Hepatocyte (in vitro differentiated cells): ENCODE measurements around the gene ECHS1. TPM values are rescaled to one million over a fixed set of nuclear protein-coding genes. Genes with fewer than 3 reads are reported as not detected.
"Not testable (repeated sequence)": the region's sequence is repeated elsewhere in the genome, so short reads cannot be mapped to it uniquely, and the experiment has no call there.

ENCODE experiments used
- DNase-seq: peaks from one replicate; pipeline ENCODE4 v3.0.0-alpha.2; 2016; ENCODE audit warnings: low spot score
- H2AFZ ChIP-seq: fragments of 200-600 bp; sonication (generic); 2 replicates; pipeline ENCODE4 v1.6.0; 2016; ENCODE audit warnings: antibody characterized with exemption, mild to moderate bottlenecking
- H3K27ac ChIP-seq: fragments of 200-600 bp; sonication (generic); 2 replicates; pipeline ENCODE4 v1.5.1; 2016; ENCODE audit warnings: mild to moderate bottlenecking
- H3K27me3 ChIP-seq: fragments of 200-600 bp; sonication (generic); 2 replicates; pipeline ENCODE4 v1.6.1; 2016
- H3K36me3 ChIP-seq: fragments of 200-600 bp; sonication (generic); replicated peaks from 2 replicates; pipeline ENCODE4 v1.5.1; 2016; ENCODE audit warnings: low read depth; ENCODE audit not compliant: insufficient read depth
- H3K4me1 ChIP-seq: fragments of 200-600 bp; sonication (generic); 2 replicates; pipeline ENCODE4 v1.5.1; 2016; ENCODE audit warnings: mild to moderate bottlenecking, moderate library complexity; ENCODE audit not compliant: insufficient read depth
- H3K4me2 ChIP-seq: fragments of 200-600 bp; sonication (generic); 2 replicates; pipeline ENCODE4 v1.6.0; 2016
- H3K4me3 ChIP-seq: fragments of 200-600 bp; sonication (generic); 2 replicates; pipeline ENCODE4 v1.5.1; 2016; ENCODE audit warnings: mild to moderate bottlenecking
- H3K79me2 ChIP-seq: fragments of 200-600 bp; sonication (generic); 2 replicates; pipeline ENCODE4 v1.6.0; 2017; ENCODE audit warnings: mild to moderate bottlenecking
- H3K9me2 ChIP-seq: fragments of 200-600 bp; sonication (generic); replicated peaks from 2 replicates; pipeline ENCODE4 v1.6.0; 2017; ENCODE audit warnings: mild to moderate bottlenecking; ENCODE audit not compliant: insufficient read depth
- H3K9me3 ChIP-seq: fragments of 200-600 bp; sonication (generic); 2 replicates; pipeline ENCODE4 v1.5.1; 2016; ENCODE audit warnings: low read depth, mild to moderate bottlenecking
- H4K20me1 ChIP-seq: fragments of 200-600 bp; sonication (generic); 2 replicates; pipeline ENCODE4 v1.6.0; 2016; ENCODE audit warnings: mild to moderate bottlenecking; ENCODE audit not compliant: insufficient read depth, poor library complexity, severe bottlenecking
- CTCF ChIP-seq: fragments of 200-600 bp; sonication (generic); IDR thresholded peaks from 2 replicates; pipeline ENCODE4 v1.5.1; 2016; ENCODE audit warnings: antibody characterized with exemption, mild to moderate bottlenecking; ENCODE audit not compliant: poor library complexity
- EZH2 ChIP-seq: fragments of 200-600 bp; sonication (generic); IDR thresholded peaks from 2 replicates; pipeline ENCODE4 v1.6.1; 2016; ENCODE audit warnings: antibody characterized with exemption, mild to moderate bottlenecking, borderline replicate concordance
- EZH2phosphoT487 ChIP-seq: fragments of 200-600 bp; sonication (generic); IDR thresholded peaks from one replicate; pipeline ENCODE4 v1.6.1; 2018; ENCODE audit warnings: antibody characterized with exemption, mild to moderate bottlenecking, low read depth, moderate library complexity; ENCODE audit not compliant: unreplicated experiment, severe bottlenecking
- WGBS: methylation state at CpG from one replicate; pipeline ENCODE4 v1.1.6; 2016; ENCODE audit warnings: low lambda C conversion rate; ENCODE audit errors: missing lambda C conversion rate; 5-methylcytosine and 5-hydroxymethylcytosine counted together
- polyA plus RNA-seq: library from polyadenylated mRNA; unstranded; fragments of >200 nt; fragmentation: Nextera tagmentation; extraction: Ambion mirVana; gene quantifications from 2 replicates; pipeline ENCODE4 v1.2.1, GENCODE V29; 2016
- total RNA-seq: library from RNA; depleted of rRNA; stranded (reverse); fragments of >200 nt; gene quantifications from 2 replicates; pipeline ENCODE4 v1.2.3, GENCODE V29; 2014

Gene ECHS1
- total and polyA plus RNA-seq, 2 experiments from 2014 or later = 146 to 204 TPM

GRCh38 chr10:133388236-133388972, 15.2 kb upstream of the ECHS1 start:
- H3K4me2 ChIP-seq = no peak overlapping the region
- no peak for DNase-seq
- no peak overlapping the region for H3K27ac ChIP-seq
- H3K27me3 ChIP-seq = no peaks in the 10 kb centered on the region
- no peaks in the 10 kb centered on the region for H3K4me1 ChIP-seq
- no peaks in the 10 kb centered on the region for H3K79me2 ChIP-seq
- no peaks in the 10 kb centered on the region for H3K9me3 ChIP-seq
- TF ChIP-seq EZH2 (no peak), CTCF (no peak), EZH2phosphoT487 (no peak)
- H3K9me2 ChIP-seq = no peaks in the 10 kb centered on the region
- WGBS = 91% methylated on average over 17 of the region's 17 CpGs
- H3K36me3 ChIP-seq = no peaks in the 10 kb centered on the region
- H3K4me3 ChIP-seq = no peak overlapping the region
- H2AFZ ChIP-seq = no peak overlapping the region
- H4K20me1 ChIP-seq = no peaks in the 10 kb centered on the region

GRCh38 chr10:133386951-133387350, 13.8 kb upstream of the ECHS1 start:
- not testable (repeated sequence) for H3K79me2 ChIP-seq, H3K27ac ChIP-seq, H3K36me3 ChIP-seq, H3K27me3 ChIP-seq, H3K4me2 ChIP-seq, H3K9me3 ChIP-seq, H3K4me1 ChIP-seq, H2AFZ ChIP-seq, H3K4me3 ChIP-seq, H3K9me2 ChIP-seq, DNase-seq, H4K20me1 ChIP-seq
- WGBS = 97% methylated on average over 4 of the region's 4 CpGs

GRCh38 chr10:133385214-133385613, 12.1 kb upstream of the ECHS1 start:
- Histone ChIP-seq H3K4me2 (no peak overlapping the region), H3K9me2 (no peaks in the 10 kb centered on the region), H3K27me3 (no peaks in the 10 kb centered on the region), H2AFZ (no peak overlapping the region), H4K20me1 (no peaks in the 10 kb centered on the region), H3K4me3 (no peak overlapping the region), H3K36me3 (no peaks in the 10 kb centered on the region), H3K79me2 (no peaks in the 10 kb centered on the region), H3K4me1 (no peaks in the 10 kb centered on the region), H3K9me3 (no peaks in the 10 kb centered on the region), H3K27ac (no peak overlapping the region)
- 97% methylated on average over 2 of the region's 2 CpGs for WGBS
- no peak for DNase-seq
- TF ChIP-seq CTCF (no peak), EZH2phosphoT487 (no peak), EZH2 (no peak)

GRCh38 chr10:133384071-133384470, 10.9 kb upstream of the ECHS1 start:
- Histone ChIP-seq H3K36me3 (no peaks in the 10 kb centered on the region), H3K9me3 (no peaks in the 10 kb centered on the region), H4K20me1 (no peaks in the 10 kb centered on the region), H3K4me1 (peaks cover 6% of the 10 kb centered on the region), H3K4me3 (no peak overlapping the region), H3K4me2 (no peak overlapping the region), H3K27ac (no peak overlapping the region), H2AFZ (no peak overlapping the region), H3K27me3 (no peaks in the 10 kb centered on the region), H3K9me2 (no peaks in the 10 kb centered on the region), H3K79me2 (peaks cover 9% of the 10 kb centered on the region)
- 92% methylated on average over 13 of the region's 13 CpGs for WGBS
- TF ChIP-seq EZH2 (no peak), CTCF (no peak), EZH2phosphoT487 (no peak)
- DNase-seq = no peak
